ENCODE results near the gene ZC3H12C. TPM values are rescaled to one million over a fixed set of nuclear protein-coding genes. Genes with fewer than 3 reads are reported as not detected.

The ZC3H12C gene
- total and polyA plus RNA-seq, 2 of the 13 experiments (the other 11 are each of a cell fraction or from before 2014, with no cell fraction given): 2.4 to 5.7 TPM

GRCh38 chr11:110186867-110187266, 93.7 kb downstream of the ZC3H12C start:
- Histone ChIP-seq H3K36me3 (replicated peaks in 1 of 2; ENCODE audit: control insufficient read depth in 1 of 2, insufficient read depth in 2 of 2, low read length in 2 of 2) (no peaks in the 10 kb centered on the region), H3K9me3 (ENCODE audit: low read length) (no peaks in the 10 kb centered on the region), H3K4me1 (ENCODE audit: insufficient read depth, low read length) (no peaks in the 10 kb centered on the region), H3K27ac (ENCODE audit: extremely low read length, insufficient read depth, low read length) (no peak overlapping the region), H3K79me2 (ENCODE audit: insufficient read depth, low read length) (no peaks in the 10 kb centered on the region), H2AFZ (ENCODE audit: low read length) (no peak overlapping the region), H3K27me3 (ENCODE audit: control insufficient read depth in 1 of 2, insufficient read depth in 2 of 2, low read length in 2 of 2) (no peaks in the 10 kb centered on the region; a peak in 1 of 5 replicates), H3K4me3 (replicated peaks in 1 of 3; ENCODE audit: insufficient read depth in 1 of 3, low read depth in 2 of 3, low read length in 3 of 3) (no peak overlapping the region), H3K9ac (ENCODE audit: insufficient read depth, low read depth, low read length) (no peak overlapping the region), H3K4me2 (ENCODE audit: low read depth, low read length) (no peak overlapping the region), H4K20me1 (ENCODE audit: insufficient read depth, low read length) (no peaks in the 10 kb centered on the region)
- intact Hi-C loops (cut with micrococcal nuclease; ENCODE audit: unreplicated experiment) (no loop called here), in situ Hi-C loops (cut with HindIII; ENCODE audit: extremely low pct_ligation_motif_present, low pct_unique_long_range_greater_than_20kb) (no loop called here)
- TF ChIP-seq PAX8 (CRISPR knock-in tag; IDR thresholded peaks at IDR 0.05; ENCODE audit: borderline replicate concordance) (no peak), RNF2 (conservative IDR thresholded peaks at IDR 0.05; ENCODE audit: low read depth) (no peak), TMF1 (CRISPR knock-in tag; IDR thresholded peaks at IDR 0.05; ENCODE audit: low read depth) (no peak), BHLHE40 (IDR thresholded peaks at IDR 0.05; ENCODE audit: low read length) (no peak), ZUFSP (CRISPR knock-in tag; IDR thresholded peaks at IDR 0.05; ENCODE audit: borderline replicate concordance) (no peak), THAP7 (CRISPR knock-in tag; IDR thresholded peaks at IDR 0.05) (no peak), ATAD3A (CRISPR knock-in tag; IDR thresholded peaks at IDR 0.05) (no peak), REXO4 (CRISPR knock-in tag; IDR thresholded peaks at IDR 0.05; ENCODE audit: borderline replicate concordance) (no peak), ZKSCAN8 (CRISPR knock-in tag; IDR thresholded peaks at IDR 0.05; ENCODE audit: borderline replicate concordance) (no peak), CREB1 (IDR thresholded peaks at IDR 0.05) (no peak), CREB1 (CRISPR knock-in tag; IDR thresholded peaks at IDR 0.05) (no peak), ZNF761 (CRISPR knock-in tag; conservative IDR thresholded peaks at IDR 0.05) (no peak), ZNF496 (CRISPR knock-in tag; IDR thresholded peaks at IDR 0.05; ENCODE audit: insufficient replicate concordance) (no peak), PRDM4 (CRISPR knock-in tag; IDR thresholded peaks at IDR 0.05; ENCODE audit: borderline replicate concordance) (no peak)
- no peak for ATAC-seq
- ChIA-PET POLR2A (no interaction called here), CTCF (ENCODE audit: low intra/inter-chr PET ratio, low total read pairs) (no interaction called here)
- no peak for DNase-seq (ENCODE audit: low spot score)
- WGBS (ENCODE audit: low lambda C conversion rate): no CpG with 5 or more reads among the region's 4 CpGs
- no peak for FAIRE-seq
- BruUV-seq (replicated peaks): no TSS peak
